HG02884 (cell line): Measurements from ENCODE around the gene CFAP92.

Source experiments
- ATAC-seq: cut with Tn5 transposase; IDR thresholded peaks from one replicate; pipeline ENCODE4 v1.9.1; 2021; ENCODE audit warnings: mild to moderate bottlenecking, moderate library complexity; ENCODE audit not compliant: unreplicated experiment

CFAP92 gene

DNA sequence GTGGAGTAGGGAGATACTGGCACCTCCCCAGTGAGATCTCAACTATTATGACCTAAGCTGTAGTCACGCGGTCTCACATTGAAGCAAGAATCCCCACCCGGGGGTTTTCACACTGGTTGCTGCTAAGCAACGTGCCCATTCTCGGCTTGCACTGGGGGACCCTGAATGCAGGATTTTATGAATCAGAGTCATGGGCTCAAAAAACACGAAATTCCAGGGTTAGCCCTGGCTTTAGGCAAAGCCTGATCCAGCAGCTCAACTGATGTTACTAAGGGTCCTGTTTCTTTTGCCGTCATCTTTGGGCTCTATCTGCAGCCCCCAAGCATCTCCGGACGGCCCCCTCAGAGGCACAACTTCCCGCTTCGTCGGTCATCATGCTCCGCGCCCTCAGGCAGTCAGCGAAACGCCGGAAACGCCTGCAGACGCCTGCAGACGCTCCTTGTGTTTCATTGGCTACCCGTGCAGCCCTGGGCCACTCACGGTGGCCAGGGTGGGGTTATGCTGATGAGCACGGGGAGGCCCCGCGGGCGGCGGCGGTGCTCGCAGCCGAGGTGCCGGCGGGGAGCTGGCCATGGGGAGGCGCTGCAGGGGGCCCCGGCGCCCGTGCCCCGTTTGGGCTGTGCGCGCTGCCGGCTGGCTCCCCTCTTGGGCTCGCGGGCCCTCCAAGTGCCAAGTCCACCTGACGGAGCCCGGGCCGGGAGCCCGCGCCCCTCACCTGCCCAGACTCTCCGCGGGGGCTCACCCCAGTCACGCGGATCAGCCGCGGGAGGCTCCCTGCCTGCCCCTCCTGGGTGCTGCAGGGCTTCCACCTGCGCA lies 33.1 kb upstream of the CFAP92 start:
- peak; percentile 100 for ATAC-seq

DNA sequence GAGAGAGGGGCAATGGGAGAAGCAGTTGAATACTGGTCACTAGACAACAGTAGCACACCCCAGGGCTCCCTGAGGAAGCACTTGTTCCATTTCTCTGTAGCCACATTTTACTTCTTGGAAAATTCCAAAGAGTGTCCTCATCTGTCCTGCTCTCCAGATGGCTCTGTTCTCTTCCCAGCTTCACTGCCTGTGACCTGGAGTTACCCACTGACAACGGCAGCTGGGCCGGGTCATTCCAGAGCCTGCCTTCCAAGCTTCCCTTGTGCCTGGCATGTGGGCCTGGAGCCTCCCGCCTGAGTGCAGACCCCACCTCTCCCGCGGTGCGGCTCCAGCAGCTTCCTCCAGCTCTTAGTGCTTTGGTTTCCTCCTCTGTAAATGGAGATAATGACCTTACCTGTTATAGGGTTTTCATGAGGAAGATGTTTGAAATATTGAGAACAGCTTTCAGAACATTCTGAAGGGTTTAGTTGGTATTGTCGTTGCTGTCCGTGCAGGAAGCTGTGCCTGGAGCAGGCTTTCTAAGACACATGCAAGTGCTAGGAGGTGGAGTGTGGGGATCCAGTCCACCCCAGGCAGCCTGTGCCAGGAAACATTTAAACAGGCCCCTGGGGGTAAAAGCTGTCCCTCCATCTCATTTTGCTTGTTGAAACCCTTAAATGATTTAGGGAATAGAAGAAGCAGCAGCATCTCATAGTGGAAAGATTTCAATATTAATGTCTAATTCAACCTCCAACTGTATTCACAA lies 32.0 kb upstream of the CFAP92 start:
- ATAC-seq, result no peak

DNA sequence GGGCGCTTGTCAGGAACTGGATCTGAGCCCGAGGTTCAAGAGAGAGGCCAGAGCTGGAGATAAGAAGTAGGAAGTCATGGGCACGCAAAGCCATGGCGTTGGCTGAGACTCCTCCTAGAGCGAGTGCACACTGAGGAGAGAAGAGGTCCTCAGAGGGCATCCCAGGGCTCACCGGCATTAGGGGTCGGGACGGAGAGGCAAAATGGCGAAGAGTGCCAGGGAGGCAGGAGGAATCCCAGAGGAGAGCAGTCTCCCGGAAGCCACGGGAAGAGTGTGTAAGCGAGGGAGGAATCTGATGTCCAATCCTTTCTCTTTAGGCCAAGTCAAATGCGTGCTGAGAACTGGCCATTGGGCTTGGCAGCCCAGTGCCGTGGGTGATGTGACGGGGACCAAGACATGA lies 31.2 kb upstream of the CFAP92 start:
- ATAC-seq, result no peak

DNA sequence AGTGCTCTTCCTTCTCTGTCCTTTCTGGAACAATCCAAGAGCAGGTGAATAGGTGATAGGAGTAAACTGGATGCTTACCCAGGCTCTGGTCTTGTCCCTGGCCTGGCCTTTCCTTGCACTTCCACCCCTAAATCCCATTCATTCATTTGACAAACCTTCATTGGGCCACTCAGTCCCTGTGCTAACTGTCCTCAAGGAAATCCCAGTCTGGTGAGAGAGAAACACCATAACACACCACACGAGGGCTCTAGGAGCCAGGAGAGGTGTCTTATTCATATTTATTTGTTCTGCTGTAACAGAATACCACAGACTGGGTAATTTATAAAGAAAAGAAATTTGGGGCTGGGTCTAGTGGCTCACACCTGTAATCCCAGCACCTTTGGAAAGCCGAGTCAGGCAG lies 30.0 kb upstream of the CFAP92 start:
- ATAC-seq, result no peak

DNA sequence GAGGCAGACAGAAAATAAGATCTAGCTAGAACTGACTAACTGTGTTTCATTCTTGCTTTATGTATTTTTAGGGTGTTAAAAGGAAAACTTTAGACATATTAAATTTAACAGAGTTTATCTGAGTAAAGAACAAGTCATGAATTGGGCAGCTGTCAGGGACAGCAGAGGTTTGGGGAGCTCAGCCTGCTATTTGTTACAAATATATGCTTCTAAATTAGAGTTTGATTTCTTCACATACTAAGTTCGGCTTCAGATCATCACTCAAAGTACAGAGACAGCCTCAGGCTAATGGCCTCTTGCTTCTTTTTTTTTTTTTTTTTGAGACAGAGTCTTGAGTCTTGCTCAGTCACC lies 29.1 kb upstream of the CFAP92 start:
- ATAC-seq, result no peak

DNA sequence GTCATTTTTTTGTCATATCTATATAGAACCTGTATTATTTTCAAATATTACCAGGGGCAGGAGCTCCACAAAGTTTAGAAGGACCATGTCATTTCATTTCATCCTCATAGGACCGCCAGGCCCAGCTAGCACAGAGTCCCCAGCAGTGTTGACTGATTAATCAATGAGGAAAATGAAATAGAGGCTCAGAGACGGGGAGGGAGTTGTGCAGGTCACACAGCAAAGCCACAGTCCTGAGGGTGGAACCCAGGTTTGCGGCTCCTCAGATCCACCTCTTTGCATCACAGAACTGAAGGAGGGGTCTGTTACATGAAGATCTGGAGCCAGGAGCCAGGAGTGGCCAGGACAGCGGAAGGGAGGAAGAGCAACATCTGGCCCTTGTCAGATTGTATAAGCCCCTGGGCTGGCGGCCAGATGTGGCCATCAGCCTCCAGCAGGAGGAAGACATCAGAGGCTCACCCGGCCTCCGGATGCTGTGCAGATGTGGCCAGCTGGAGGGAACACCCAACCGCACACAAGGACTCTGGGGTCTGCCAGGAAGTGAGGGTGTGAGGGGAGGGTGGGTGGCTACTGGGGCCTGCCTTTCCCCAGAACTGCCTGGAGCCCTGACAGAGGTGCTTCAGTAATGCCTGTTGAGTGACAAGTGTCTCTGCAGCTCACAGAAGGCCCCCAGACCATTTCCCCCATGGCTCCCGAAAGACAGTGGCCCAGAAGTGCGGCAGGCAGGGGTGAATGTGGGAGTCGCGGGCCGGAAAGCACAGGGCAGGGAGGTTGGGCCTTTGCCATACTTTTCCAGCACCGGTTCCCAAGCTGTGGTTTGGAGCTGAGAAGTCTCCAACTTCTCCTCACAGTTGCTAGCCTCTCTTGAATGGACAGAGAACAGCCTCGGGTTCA lies 28.5 kb upstream of the CFAP92 start:
- no peak for ATAC-seq

DNA sequence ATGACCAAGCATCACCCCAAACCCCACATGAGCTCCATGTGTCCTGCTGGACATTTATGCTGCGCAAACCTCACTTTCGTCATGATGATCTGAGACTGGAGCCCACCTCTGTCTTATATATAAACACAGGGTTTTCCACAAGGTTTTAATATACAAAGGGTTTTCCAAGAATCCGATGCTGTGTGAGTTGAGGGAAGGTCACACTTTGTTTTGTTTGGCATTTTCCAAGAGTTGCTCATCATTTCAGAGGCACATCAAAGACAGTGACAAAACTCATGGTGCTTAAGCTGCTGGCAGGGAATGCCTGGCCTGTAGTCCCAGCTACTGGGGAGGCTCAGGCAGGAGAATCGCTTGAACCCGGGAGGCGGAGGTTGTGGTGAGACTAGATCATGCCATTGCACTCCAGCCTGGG lies 27.3 kb upstream of the CFAP92 start:
- no peak for ATAC-seq

DNA sequence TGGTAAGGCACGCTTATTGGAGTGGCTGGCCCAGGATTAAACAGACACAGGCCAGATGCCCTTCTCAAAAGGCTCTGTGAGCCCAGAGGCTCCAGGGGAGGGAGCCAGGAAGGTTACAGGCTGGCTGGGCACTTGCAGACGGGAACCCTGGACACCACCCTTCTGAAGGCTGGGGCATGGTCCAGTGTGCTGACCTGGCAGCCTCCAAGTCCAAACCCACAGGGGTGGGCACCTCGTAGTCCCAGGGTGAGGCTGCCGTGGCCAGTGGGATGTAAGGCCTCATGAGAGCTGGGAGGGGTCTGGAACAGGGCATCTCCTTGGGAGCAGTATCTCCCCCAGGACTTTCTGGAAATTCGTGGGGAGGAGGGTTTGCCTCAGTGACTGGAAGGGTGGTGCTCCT lies 26.8 kb upstream of the CFAP92 start:
- ATAC-seq, result no peak

DNA sequence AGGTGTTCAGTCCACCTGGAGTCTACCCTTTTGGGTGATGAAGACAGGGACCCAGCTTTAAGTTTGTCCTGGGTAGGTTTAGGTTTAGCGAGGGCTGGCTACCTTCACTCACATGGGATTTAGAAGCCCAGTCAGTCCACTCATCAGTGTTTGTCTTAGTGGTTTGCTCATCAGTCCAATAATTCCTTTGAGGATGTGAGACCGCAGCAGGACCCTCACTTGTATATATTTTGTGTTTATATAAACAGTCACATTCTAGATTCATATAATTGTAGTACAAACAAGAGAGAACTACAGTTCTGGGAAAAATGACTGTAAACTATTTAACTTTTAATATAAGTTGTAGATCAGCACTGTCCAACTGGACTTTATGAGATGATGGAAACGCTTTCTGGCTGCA lies 25.4 kb upstream of the CFAP92 start:
- no peak for ATAC-seq

DNA sequence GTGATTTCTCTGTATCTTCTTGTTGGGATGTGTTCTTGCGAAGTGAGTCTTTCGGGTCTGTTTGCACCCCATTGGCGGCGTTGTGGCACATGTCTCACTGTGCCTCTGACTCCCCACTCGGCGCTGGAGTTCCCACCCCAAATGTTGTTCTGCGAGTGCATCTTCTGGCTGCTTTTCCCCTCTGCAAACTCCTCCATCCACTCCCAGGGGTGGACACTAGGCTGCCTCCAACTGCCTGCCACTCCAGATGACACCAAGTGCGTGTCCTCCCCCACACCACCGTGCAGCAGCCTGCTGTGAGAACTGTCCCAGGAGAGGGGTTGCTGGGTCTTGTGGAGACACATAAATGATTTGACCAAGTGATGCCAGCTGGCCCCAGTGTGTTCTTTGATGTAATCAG lies 24.9 kb upstream of the CFAP92 start:
- no peak for ATAC-seq

DNA sequence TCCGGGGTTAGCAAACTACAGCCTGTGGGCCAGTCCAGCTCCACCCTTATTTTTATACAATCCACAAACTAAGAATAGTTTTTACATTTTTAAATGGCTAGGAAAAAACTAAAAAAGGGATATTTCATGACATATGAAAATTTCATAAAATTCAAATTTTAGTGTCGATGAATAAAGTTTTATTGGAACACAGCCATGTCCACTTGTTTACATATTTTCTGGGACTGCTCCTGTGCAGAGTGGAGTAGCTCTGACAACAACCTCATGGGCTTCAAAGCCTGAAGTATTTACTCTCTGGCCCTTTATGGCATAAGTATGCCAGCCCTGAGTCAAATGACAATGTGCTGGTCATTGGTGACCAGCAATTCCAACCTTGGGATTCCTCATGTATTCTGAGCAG lies 24.4 kb upstream of the CFAP92 start:
- ATAC-seq, result no peak

DNA sequence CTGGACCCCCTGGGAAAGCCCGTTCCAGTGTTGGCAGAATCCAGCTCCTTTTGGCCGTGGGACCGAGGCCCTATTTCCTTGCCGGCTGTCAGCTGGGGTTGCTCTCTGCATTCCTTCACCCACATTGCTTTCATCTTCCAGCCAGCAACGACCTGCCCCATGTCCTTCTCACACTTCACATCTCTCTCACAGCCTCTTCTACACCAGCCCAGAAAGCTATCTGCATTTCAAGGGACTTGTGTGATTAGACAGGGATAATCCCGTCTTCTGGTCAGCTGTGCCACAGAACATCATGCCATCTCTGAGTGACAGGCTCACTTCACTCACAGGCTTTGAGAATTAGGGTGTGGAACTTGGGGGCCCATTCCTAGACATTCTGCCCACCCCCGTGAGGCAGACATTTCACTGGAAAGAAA lies 23.6 kb upstream of the CFAP92 start:
- no peak for ATAC-seq

DNA sequence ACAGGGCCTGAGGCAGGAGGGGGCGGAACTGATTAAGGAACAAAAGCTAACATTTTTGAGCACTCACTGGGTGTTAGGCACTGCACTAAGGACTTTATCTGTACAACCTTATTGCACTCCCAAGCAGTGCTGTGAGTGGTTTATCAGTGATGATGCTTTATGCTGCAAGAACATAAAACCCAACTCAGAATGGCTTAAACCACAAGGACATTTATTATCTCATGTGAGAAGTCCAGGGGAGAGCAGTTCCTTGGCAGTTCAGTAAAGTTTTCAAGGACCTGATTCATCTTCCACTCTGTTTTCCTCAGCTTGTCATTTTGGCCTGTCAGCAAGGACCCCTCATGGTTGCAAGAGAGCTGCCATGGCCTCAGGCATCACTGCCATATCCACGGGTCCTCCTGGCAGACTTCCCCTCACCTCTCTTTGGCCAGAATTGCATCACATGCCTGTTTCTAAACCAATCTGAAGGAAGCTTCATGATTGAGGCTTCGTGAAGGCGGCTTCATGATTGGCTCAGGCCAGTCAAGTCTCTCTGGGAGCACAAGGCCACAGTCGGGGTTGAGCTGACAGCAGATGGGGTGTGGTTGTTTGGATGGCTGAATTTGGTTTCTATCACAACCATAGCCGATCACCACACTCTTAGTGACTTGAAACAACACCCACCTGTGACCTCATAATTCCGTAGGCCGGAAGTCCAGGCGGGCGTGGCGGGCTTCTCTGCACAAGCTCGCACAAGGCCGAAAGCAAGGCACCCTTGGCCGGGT lies 23.0 kb upstream of the CFAP92 start:
- no peak for ATAC-seq

DNA sequence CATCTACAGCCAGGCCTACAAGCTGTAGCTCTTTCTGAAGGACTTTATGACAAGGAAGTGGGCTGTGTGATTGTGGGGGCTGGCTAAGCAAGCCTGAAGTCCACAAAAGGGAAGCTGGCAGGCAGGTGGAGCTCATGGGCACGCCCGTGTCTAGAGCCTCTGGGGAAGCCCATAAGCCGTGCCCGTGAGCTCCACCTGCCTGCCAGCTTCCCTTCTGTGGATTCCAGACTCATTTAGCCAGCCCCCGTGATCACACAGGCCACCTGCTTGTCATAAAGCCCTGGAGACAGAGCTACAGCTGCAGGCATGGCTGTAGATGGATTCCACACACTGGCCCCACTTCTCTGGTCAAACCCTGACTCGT lies 22.5 kb upstream of the CFAP92 start:
- ATAC-seq, result no peak

DNA sequence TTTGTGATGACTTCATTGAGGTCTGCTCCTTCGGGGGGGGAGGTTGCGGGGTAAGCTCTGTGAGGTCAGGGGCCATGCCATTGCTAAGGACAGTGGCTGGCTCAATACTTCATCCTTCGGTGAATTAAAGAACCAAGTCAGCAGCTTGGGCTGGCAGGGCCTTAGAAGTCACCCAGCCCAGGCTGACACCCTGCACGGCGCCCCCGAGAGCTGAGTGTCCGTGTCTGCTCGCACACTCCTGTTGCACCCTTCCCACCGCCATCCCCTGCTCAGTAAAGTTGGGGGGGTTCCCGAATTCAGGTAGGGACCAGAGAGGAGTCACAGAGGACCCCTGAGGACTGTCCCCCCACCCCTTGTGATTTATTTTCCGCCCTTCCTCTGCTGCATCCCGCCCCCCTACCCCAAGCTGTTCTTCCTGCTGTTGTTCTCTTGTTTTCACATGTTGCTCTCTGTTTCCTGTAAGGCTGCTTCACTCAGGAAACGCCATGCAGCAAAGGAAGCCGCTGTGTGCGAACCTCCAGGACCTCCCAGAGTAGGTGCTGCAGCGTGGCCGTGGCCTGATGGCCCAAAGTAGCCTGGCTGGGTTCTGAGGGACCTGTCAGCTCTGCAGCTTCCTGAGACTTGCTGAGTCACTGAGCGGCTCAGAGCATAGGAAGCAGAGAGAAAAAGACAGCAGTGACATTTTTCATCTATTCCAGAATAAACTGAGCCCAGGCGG lies 21.7 kb upstream of the CFAP92 start:
- ATAC-seq, result no peak

DNA sequence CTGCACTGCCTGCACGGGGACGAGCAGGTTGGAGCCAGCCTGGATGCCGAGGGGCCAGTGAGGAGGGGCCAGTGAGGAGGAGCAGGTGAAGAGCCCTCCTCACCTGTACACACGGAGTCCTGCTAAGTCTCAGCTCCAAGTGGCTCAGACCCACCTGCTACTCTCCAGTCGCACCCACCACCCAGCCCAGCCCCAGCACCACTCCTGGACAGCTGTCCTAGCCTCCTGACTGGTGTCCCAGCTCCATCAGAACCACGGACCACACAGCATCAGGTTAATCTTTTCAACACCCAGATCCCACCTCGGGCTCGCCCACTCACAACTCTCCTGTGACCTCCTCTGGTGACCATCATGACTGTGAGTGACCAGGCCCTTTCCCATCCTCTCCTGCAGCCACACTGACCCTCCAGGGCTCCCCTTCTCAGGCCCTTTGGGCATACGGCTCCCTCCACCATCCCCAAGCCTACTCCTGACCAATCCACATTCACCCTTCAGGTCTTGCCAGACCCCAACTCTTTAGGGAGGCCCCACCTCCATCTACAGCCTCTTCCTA lies 21.0 kb upstream of the CFAP92 start:
- no peak for ATAC-seq

DNA sequence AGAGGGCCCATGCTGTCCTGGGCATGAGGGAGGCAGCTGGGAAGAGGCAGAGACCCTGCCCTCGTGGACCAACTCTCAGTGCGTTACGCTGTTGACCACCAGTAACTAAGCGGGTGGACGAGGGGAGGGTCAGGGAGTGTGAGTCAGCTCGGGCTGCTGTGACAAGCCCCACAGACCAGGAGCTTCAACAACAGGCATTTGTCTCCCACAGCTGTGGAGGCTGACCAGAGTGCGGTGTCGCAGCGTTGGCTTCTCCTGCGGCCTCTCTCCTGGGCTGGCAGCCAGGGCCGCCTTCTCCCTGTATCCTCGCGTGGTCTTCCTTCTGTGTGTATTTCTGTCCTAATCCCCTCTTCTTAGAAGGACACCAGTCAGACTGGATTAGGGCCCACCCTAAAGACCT lies 20.3 kb upstream of the CFAP92 start:
- no peak for ATAC-seq

DNA sequence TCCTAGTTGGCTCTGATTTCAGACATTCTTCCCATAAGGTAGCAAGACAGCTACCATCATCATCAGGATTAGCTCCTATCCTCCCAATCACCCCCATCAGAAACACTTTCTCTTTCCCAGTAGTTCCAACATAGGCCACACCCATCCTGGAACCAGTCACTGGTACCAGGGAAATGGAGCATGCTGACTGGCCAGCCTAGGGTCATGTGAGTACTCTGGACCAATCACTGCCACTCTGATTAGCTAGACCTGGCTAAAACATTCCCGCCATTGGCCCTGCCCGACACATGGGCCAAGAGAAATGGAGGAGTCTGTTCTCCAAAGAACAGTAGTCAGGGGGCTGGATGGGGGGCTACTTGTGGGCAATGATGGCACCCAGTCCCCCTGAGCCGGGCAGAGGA lies 19.6 kb upstream of the CFAP92 start:
- no peak for ATAC-seq

DNA sequence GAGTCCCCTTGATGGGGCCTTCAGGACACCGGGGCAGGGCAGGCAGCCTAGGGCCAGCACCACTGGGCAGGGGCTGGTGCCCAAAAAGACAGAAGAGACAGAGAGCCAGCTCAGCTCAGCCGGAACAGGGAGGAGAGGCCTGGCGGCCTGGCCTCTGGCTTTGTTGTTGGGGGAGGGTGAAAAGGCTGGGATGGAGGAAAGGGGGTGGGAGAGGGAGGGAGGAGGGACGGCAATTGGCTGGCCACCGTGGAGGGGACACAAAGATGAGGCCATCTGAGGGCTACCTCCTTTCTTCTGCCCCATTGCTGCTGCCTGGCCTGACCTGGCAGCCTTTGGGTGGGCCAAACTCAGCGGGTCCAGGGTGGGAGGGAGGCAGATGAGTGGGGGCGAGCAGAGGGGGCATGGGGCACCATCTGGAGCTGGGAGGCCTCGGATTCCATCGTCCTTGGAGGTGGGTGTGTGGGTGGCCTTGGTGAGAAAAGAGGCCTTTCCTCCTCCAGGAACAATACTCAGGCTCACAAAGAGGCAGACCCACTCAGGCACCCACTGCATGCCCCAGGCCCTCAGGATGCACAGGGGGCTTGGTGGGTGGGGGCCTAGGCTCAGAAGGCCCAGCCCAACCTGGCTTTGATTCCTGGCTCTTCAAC lies 16.6 kb upstream of the CFAP92 start:
- no peak for ATAC-seq
